ENCODE measurements around the gene POU2AF1.
"Not testable (repeated sequence)": the region's sequence is repeated elsewhere in the genome, so short reads cannot be mapped to it uniquely, and the experiment has no call there.

The POU2AF1 gene

GRCh38 chr11:111342329-111342728, 36.7 kb downstream of the POU2AF1 start:
- DNase-seq, result no peak

GRCh38 chr11:111339758-111340388, 39.2 kb downstream of the POU2AF1 start:
- no peak for DNase-seq

- peak; percentile 28 for DNase-seq
These were observed 42.4 kb downstream of the POU2AF1 start for GRCh38 chr11:111336582-111337256.

GRCh38 chr11:111336062-111336461, 43.0 kb downstream of the POU2AF1 start:
- no peak for DNase-seq

- no peak for DNase-seq
These were observed 43.5 kb downstream of the POU2AF1 start for GRCh38 chr11:111335549-111335948.

- DNase-seq, result peak; percentile 88
These were observed 44.3 kb downstream of the POU2AF1 start for GRCh38 chr11:111334532-111335502.

GRCh38 chr11:111331711-111332479, 47.2 kb downstream of the POU2AF1 start:
- DNase-seq, result no peak

- DNase-seq, result no peak
These were observed 48.7 kb downstream of the POU2AF1 start for GRCh38 chr11:111330234-111330893.

GRCh38 chr11:111329306-111330204, 49.5 kb downstream of the POU2AF1 start:
- no peak for DNase-seq

- no peak for DNase-seq
These were observed 51.0 kb downstream of the POU2AF1 start for GRCh38 chr11:111327908-111328624.

GRCh38 chr11:111326824-111327223, 52.3 kb downstream of the POU2AF1 start:
- DNase-seq, result no peak

GRCh38 chr11:111325259-111325658, 53.8 kb downstream of the POU2AF1 start:
- DNase-seq, result no peak

GRCh38 chr11:111324277-111324720, 54.8 kb downstream of the POU2AF1 start:
- no peak for DNase-seq

- DNase-seq, result peak; percentile 30
These were observed 56.5 kb downstream of the POU2AF1 start for GRCh38 chr11:111322534-111322933.

GRCh38 chr11:111320728-111321568, 58.1 kb downstream of the POU2AF1 start:
- DNase-seq, result no peak

GRCh38 chr11:111320199-111320598, 58.9 kb downstream of the POU2AF1 start:
- DNase-seq, result not testable (repeated sequence)

- DNase-seq, result no peak
These were observed 59.8 kb downstream of the POU2AF1 start for GRCh38 chr11:111319296-111319695.

- no peak for DNase-seq
These were observed 67.0 kb downstream of the POU2AF1 start for GRCh38 chr11:111312076-111312475.

- DNase-seq, result peak; percentile 38
These were observed 68.4 kb downstream of the POU2AF1 start for GRCh38 chr11:111310723-111311122.
